Activated CD4-positive, alpha-beta T cell treated with anti-CD3 and anti-CD28 coated beads, Interleukin-2, amount 50 U/mL, for 4 hours (primary cell): ENCODE measurements around the gene RFWD3.

Experiments used
- DNase-seq, 2 experiments: peaks; one replicate each; pipeline ENCODE4 v3.0.0-alpha.2; 2020

Gene RFWD3

GRCh38 chr16:74617206-74617788 lies 49.4 kb downstream of the RFWD3 start:
- no peak for DNase-seq

GRCh38 chr16:74611721-74612120 lies 55.0 kb downstream of the RFWD3 start:
- no peak for DNase-seq

- DNase-seq: peak; percentile 12 to 30
Measured at GRCh38 chr16:74608944-74609343, 57.7 kb downstream of the RFWD3 start.

GRCh38 chr16:74608381-74608780 lies 58.3 kb downstream of the RFWD3 start:
- no peak for DNase-seq

GRCh38 chr16:74607962-74608356 lies 58.7 kb downstream of the RFWD3 start:
- DNase-seq: no peak

- no peak for DNase-seq
Measured at GRCh38 chr16:74607310-74607961, 59.2 kb downstream of the RFWD3 start.

GRCh38 chr16:74606521-74607309 lies 60.0 kb downstream of the RFWD3 start, which contains the start of gene GLG1:
Gene GLG1 (minus strand): TSS chr16:74607114. CDS start chr16:74607094, 20 bp downstream.
- peak; percentile 85 to 86 for DNase-seq

- DNase-seq: no peak
Measured at GRCh38 chr16:74605746-74606520, 60.7 kb downstream of the RFWD3 start.

- DNase-seq: no peak
Measured at GRCh38 chr16:74605332-74605731, 61.3 kb downstream of the RFWD3 start.

GRCh38 chr16:74603848-74604247 lies 62.8 kb downstream of the RFWD3 start:
- DNase-seq: no peak

GRCh38 chr16:74601126-74601871 lies 65.4 kb downstream of the RFWD3 start:
- DNase-seq: peak; percentile 41 to 45

- no peak for DNase-seq
Measured at GRCh38 chr16:74596586-74596985, 70.1 kb downstream of the RFWD3 start.

GRCh38 chr16:74592847-74593246 lies 73.8 kb downstream of the RFWD3 start:
- DNase-seq: no peak

- no peak for DNase-seq
Measured at GRCh38 chr16:74591876-74592650, 74.6 kb downstream of the RFWD3 start.

GRCh38 chr16:74586948-74587347 lies 79.7 kb downstream of the RFWD3 start:
- DNase-seq: no peak

GRCh38 chr16:74585846-74586443 lies 80.7 kb downstream of the RFWD3 start:
- DNase-seq: no peak

GRCh38 chr16:74583926-74584666 lies 82.6 kb downstream of the RFWD3 start:
- DNase-seq: no peak

- no peak for DNase-seq
Measured at GRCh38 chr16:74582970-74583369, 83.7 kb downstream of the RFWD3 start.

GRCh38 chr16:74580833-74581232 lies 85.8 kb downstream of the RFWD3 start:
- no peak for DNase-seq

- no peak for DNase-seq
Measured at GRCh38 chr16:74578838-74579237, 87.8 kb downstream of the RFWD3 start.
